ENCODE data around the gene NGDN.

GRCh38 chr14:23481362-23481970 lies 12.0 kb downstream of the NGDN start:
- TF ChIP-seq EZH2 (IDR thresholded peaks at IDR 0.05; ENCODE audit: borderline replicate concordance, low read length) (no peak), CTCF (IDR thresholded peaks at IDR 0.05; ENCODE audit: low read length) (no peak)

All from OCI-LY1 (cell line).